Colonic mucosa (tissue), 4 donors: ENCODE measurements around the gene KCNA1. TPM values are rescaled to one million over a fixed set of nuclear protein-coding genes. Genes with fewer than 3 reads are reported as not detected.
"Not testable (repeated sequence)": the region's sequence is repeated elsewhere in the genome, so short reads cannot be mapped to it uniquely, and the experiment has no call there.

Experiments
- DNase-seq: peaks from one replicate; pipeline ENCODE4 v3.0.0-alpha.2; 2020
- H3K27ac ChIP-seq: fragments of 200-600 bp; one replicate; pipeline ENCODE4 v1.8.0; 2021
- H3K27me3 ChIP-seq: fragments of 200-600 bp; one replicate; pipeline ENCODE4 v1.8.0; 2021
- H3K36me3 ChIP-seq: fragments of 200-600 bp; one replicate; pipeline ENCODE4 v1.8.0; 2021
- H3K4me1 ChIP-seq: fragments of 200-600 bp; one replicate; pipeline ENCODE4 v1.8.0; 2021; ENCODE audit warnings: mild to moderate bottlenecking
- H3K4me3 ChIP-seq: fragments of 200-600 bp; one replicate; pipeline ENCODE4 v1.8.0; 2021
- H3K9ac ChIP-seq, 2 donors: one replicate each; pipeline ENCODE4 v1.7.0; 2013; ENCODE audit warnings: control low read depth in 2 of 2, low read depth in 2 of 2, low read length in 2 of 2
- H3K9me3 ChIP-seq: fragments of 200-600 bp; one replicate; pipeline ENCODE4 v1.8.0; 2021
- CTCF ChIP-seq: fragments of 200-600 bp; IDR thresholded peaks from one replicate; pipeline ENCODE4 v1.8.0; 2022; ENCODE audit warnings: antibody characterized with exemption, mild to moderate bottlenecking
- intact Hi-C: fragments of 100-400 bp; cut with DNase I; formaldehyde crosslinking; loops from one replicate; pipeline ENCODE4 v1.14.1; 2022
- total RNA-seq, 2 donors: library from RNA; stranded (reverse); fragmentation: NEBNext Ultra II Directional in 1 of 2; extraction: Animal tissue kit (Norgen Biotek cat#: 25700) in 1 of 2; gene quantifications; one replicate each; pipeline ENCODE4 v1.2.1, GENCODE V29; 2021
- donor health status: healthy.
- donor health status: DM: no; HTN: no; CAD: no.
- donor health status: DM: no; HTN: no; CAD: no.

Gene KCNA1
- total RNA-seq, 2 donors from 2014 or later = 0.61 TPM; not detected in 1

GRCh38 chr12:4866299-4866698 lies 43.4 kb upstream of the KCNA1 start:
- intact Hi-C loops = no loop called here
- no peak for DNase-seq
- Histone ChIP-seq H3K9me3 (no peaks in the 10 kb centered on the region), H3K4me3 (no peak overlapping the region), H3K36me3 (no peaks in the 10 kb centered on the region), H3K27ac (no peak overlapping the region), H3K9ac (no peak overlapping the region), H3K27me3 (no peaks in the 10 kb centered on the region), H3K4me1 (no peaks in the 10 kb centered on the region)
- TF ChIP-seq CTCF = no peak

GRCh38 chr12:4867384-4867783 lies 42.3 kb upstream of the KCNA1 start:
- Histone ChIP-seq H3K4me1 (no peaks in the 10 kb centered on the region), H3K9ac (no peak overlapping the region), H3K27me3 (no peaks in the 10 kb centered on the region), H3K27ac (no peak overlapping the region), H3K4me3 (no peak overlapping the region), H3K9me3 (no peaks in the 10 kb centered on the region), H3K36me3 (no peaks in the 10 kb centered on the region)
- intact Hi-C loops = no loop called here
- no peak for TF ChIP-seq CTCF
- DNase-seq = no peak

GRCh38 chr12:4870423-4870822 lies 39.3 kb upstream of the KCNA1 start:
- intact Hi-C loops = no loop called here
- no peak for TF ChIP-seq CTCF
- DNase-seq = no peak
- Histone ChIP-seq H3K27me3 (no peaks in the 10 kb centered on the region), H3K9me3 (no peaks in the 10 kb centered on the region), H3K9ac (no peak overlapping the region), H3K27ac (no peak overlapping the region), H3K4me3 (no peak overlapping the region), H3K36me3 (no peaks in the 10 kb centered on the region), H3K4me1 (no peaks in the 10 kb centered on the region)

- intact Hi-C loops = no loop called here
Measured at GRCh38 chr12:4871514-4871913, 38.2 kb upstream of the KCNA1 start.

GRCh38 chr12:4873947-4874346 lies 35.8 kb upstream of the KCNA1 start:
- no peak for DNase-seq
- no peak for TF ChIP-seq CTCF
- Histone ChIP-seq H3K27ac (no peak overlapping the region), H3K27me3 (no peaks in the 10 kb centered on the region), H3K4me3 (no peak overlapping the region), H3K4me1 (no peaks in the 10 kb centered on the region), H3K36me3 (no peaks in the 10 kb centered on the region), H3K9me3 (no peaks in the 10 kb centered on the region), H3K9ac (no peak overlapping the region)
- intact Hi-C loops = no loop called here

More at GRCh38 chr12:4871514-4871913, 38.2 kb upstream of the KCNA1 start:
- no peak for TF ChIP-seq CTCF
- Histone ChIP-seq H3K36me3 (no peaks in the 10 kb centered on the region), H3K9me3 (no peaks in the 10 kb centered on the region), H3K27ac (no peak overlapping the region), H3K4me3 (no peak overlapping the region), H3K4me1 (no peaks in the 10 kb centered on the region), H3K27me3 (no peaks in the 10 kb centered on the region), H3K9ac (no peak overlapping the region)
- DNase-seq = no peak

GRCh38 chr12:4874671-4875070 lies 35.0 kb upstream of the KCNA1 start:
- intact Hi-C loops = no loop called here
- no peak for TF ChIP-seq CTCF

GRCh38 chr12:4879481-4879880 lies 30.2 kb upstream of the KCNA1 start:
- H3K9ac ChIP-seq, H3K27me3 ChIP-seq, H3K4me3 ChIP-seq, H3K27ac ChIP-seq, H3K4me1 ChIP-seq, intact Hi-C loops, H3K36me3 ChIP-seq, DNase-seq, H3K9me3 ChIP-seq: not testable (repeated sequence)

More at GRCh38 chr12:4874671-4875070, 35.0 kb upstream of the KCNA1 start:
- Histone ChIP-seq H3K4me1 (no peaks in the 10 kb centered on the region), H3K27ac (no peak overlapping the region), H3K36me3 (no peaks in the 10 kb centered on the region), H3K27me3 (no peaks in the 10 kb centered on the region), H3K9ac (no peak overlapping the region), H3K4me3 (no peak overlapping the region), H3K9me3 (no peaks in the 10 kb centered on the region)
- no peak for DNase-seq
